ENCODE results near the gene ACTR2.

Gene ACTR2

GRCh38 chr2:65291216-65292105, 63.8 kb downstream of the ACTR2 start:
- ChIA-PET CTCF (interaction anchor here (2.0 kb wide), 1 partner anchor 9 kb away, joined by 4 read pairs; no protein-coding TSS in a partner anchor), POLR2A (no interaction called here)
- no peak overlapping the region for H3K4me3 ChIP-seq (ENCODE audit: control insufficient read depth in 1 of 7, extremely low read depth in 1 of 7, insufficient read depth in 4 of 7, low read depth in 2 of 7, low read length in 6 of 7)
- no peaks in the 10 kb centered on the region for H3K9me3 ChIP-seq (ENCODE audit: control extremely low read depth in 1 of 5, control insufficient read depth in 4 of 5, insufficient read depth in 2 of 5, low read depth in 1 of 5, low read length in 4 of 5)
- H3K36me3 ChIP-seq (ENCODE audit: control insufficient read depth in 4 of 4, insufficient read depth in 4 of 4, low read length in 3 of 4): no peaks in the 10 kb centered on the region
- no peaks in the 10 kb centered on the region for H3K27me3 ChIP-seq (replicated peaks in 2 of 5; ENCODE audit: control insufficient read depth in 4 of 5, insufficient read depth in 5 of 5, low read length in 4 of 5)
- WGBS (ENCODE audit: insufficient coverage): 82% methylated on average over 10 of the region's 11 CpGs
- H3K4me1 ChIP-seq (ENCODE audit: control extremely low read depth in 1 of 4, control insufficient read depth in 4 of 4, insufficient read depth in 4 of 4, low read length in 3 of 4): peaks cover 2 to 6% (median 5%) of the 10 kb centered on the region in 4 experiments
- H3K27ac ChIP-seq (ENCODE audit: insufficient read depth in 1 of 2, low read depth in 1 of 2, low read length in 2 of 2, poor library complexity in 1 of 2, severe bottlenecking in 2 of 2): no peak overlapping the region
- DNase-seq: peak; percentile 24 to 77 (median 73)

GRCh38 chr2:65292106-65292400, 64.4 kb downstream of the ACTR2 start:
- no peaks in the 10 kb centered on the region for H3K27me3 ChIP-seq (replicated peaks in 2 of 5; ENCODE audit: control insufficient read depth in 4 of 5, insufficient read depth in 5 of 5, low read length in 4 of 5)
- 100% methylated on average over 3 of the region's 3 CpGs for WGBS (ENCODE audit: insufficient coverage)
- H3K4me3 ChIP-seq (ENCODE audit: control insufficient read depth in 1 of 7, extremely low read depth in 1 of 7, insufficient read depth in 4 of 7, low read depth in 2 of 7, low read length in 6 of 7): no peak overlapping the region
- POLR2A ChIA-PET: no interaction called here
- no peak for DNase-seq
- H3K27ac ChIP-seq (ENCODE audit: insufficient read depth in 1 of 2, low read depth in 1 of 2, low read length in 2 of 2, poor library complexity in 1 of 2, severe bottlenecking in 2 of 2): no peak overlapping the region
- peaks cover 2 to 6% (median 5%) of the 10 kb centered on the region in 4 experiments for H3K4me1 ChIP-seq (ENCODE audit: control extremely low read depth in 1 of 4, control insufficient read depth in 4 of 4, insufficient read depth in 4 of 4, low read length in 3 of 4)
- no peaks in the 10 kb centered on the region for H3K9me3 ChIP-seq (ENCODE audit: control extremely low read depth in 1 of 5, control insufficient read depth in 4 of 5, insufficient read depth in 2 of 5, low read depth in 1 of 5, low read length in 4 of 5)
- H3K36me3 ChIP-seq (ENCODE audit: control insufficient read depth in 4 of 4, insufficient read depth in 4 of 4, low read length in 3 of 4): no peaks in the 10 kb centered on the region
- CTCF ChIA-PET: no interaction called here

GRCh38 chr2:65292461-65293011, 64.9 kb downstream of the ACTR2 start:
- WGBS (ENCODE audit: insufficient coverage): 95% methylated on average over 20 of the region's 21 CpGs
- H3K36me3 ChIP-seq (ENCODE audit: control insufficient read depth in 4 of 4, insufficient read depth in 4 of 4, low read length in 3 of 4): no peaks in the 10 kb centered on the region
- POLR2A ChIA-PET: no interaction called here
- H3K27ac ChIP-seq (ENCODE audit: insufficient read depth in 1 of 2, low read depth in 1 of 2, low read length in 2 of 2, poor library complexity in 1 of 2, severe bottlenecking in 2 of 2): no peak overlapping the region
- CTCF ChIA-PET: interaction anchor here (0.7 kb wide), 1 partner anchor 58 kb away, joined by 4 read pairs; no protein-coding TSS in a partner anchor
- no peak for DNase-seq
- H3K27me3 ChIP-seq (replicated peaks in 2 of 5; ENCODE audit: control insufficient read depth in 4 of 5, insufficient read depth in 5 of 5, low read length in 4 of 5): no peaks in the 10 kb centered on the region
- H3K4me3 ChIP-seq (ENCODE audit: control insufficient read depth in 1 of 7, extremely low read depth in 1 of 7, insufficient read depth in 4 of 7, low read depth in 2 of 7, low read length in 6 of 7): no peak overlapping the region
- H3K9me3 ChIP-seq (ENCODE audit: control extremely low read depth in 1 of 5, control insufficient read depth in 4 of 5, insufficient read depth in 2 of 5, low read depth in 1 of 5, low read length in 4 of 5): no peaks in the 10 kb centered on the region
- H3K4me1 ChIP-seq (ENCODE audit: control extremely low read depth in 1 of 4, control insufficient read depth in 4 of 4, insufficient read depth in 4 of 4, low read length in 3 of 4): peaks cover 2 to 6% (median 5%) of the 10 kb centered on the region in 4 experiments

- no peaks in the 10 kb centered on the region for H3K27me3 ChIP-seq (replicated peaks in 2 of 5; ENCODE audit: control insufficient read depth in 4 of 5, insufficient read depth in 5 of 5, low read length in 4 of 5)
- WGBS (ENCODE audit: insufficient coverage): 98% methylated on average over 5 of the region's 5 CpGs
- H3K9me3 ChIP-seq (ENCODE audit: control extremely low read depth in 1 of 5, control insufficient read depth in 4 of 5, insufficient read depth in 2 of 5, low read depth in 1 of 5, low read length in 4 of 5): no peaks in the 10 kb centered on the region
- DNase-seq: no peak
- H3K4me3 ChIP-seq (ENCODE audit: control insufficient read depth in 1 of 7, extremely low read depth in 1 of 7, insufficient read depth in 4 of 7, low read depth in 2 of 7, low read length in 6 of 7): no peak overlapping the region
- H3K4me1 ChIP-seq (ENCODE audit: control extremely low read depth in 1 of 4, control insufficient read depth in 4 of 4, insufficient read depth in 4 of 4, low read length in 3 of 4): peaks cover 2 to 10% (median 6%) of the 10 kb centered on the region in 4 experiments
- no peaks in the 10 kb centered on the region for H3K36me3 ChIP-seq (ENCODE audit: control insufficient read depth in 4 of 4, insufficient read depth in 4 of 4, low read length in 3 of 4)
- POLR2A ChIA-PET: no interaction called here
- CTCF ChIA-PET: interaction anchor here (0.9 to 1.0 kb wide), 2 partner anchors 28 to 30 kb away, joined by 3 read pairs; no protein-coding TSS in a partner anchor
- no peak overlapping the region for H3K27ac ChIP-seq (ENCODE audit: insufficient read depth in 1 of 2, low read depth in 1 of 2, low read length in 2 of 2, poor library complexity in 1 of 2, severe bottlenecking in 2 of 2)
Observed at GRCh38 chr2:65293376-65293775, 65.7 kb downstream of the ACTR2 start.

GRCh38 chr2:65294136-65294535, 66.5 kb downstream of the ACTR2 start:
- ChIA-PET CTCF (interaction anchor here (0.9 to 1.0 kb wide), 2 partner anchors 29 to 31 kb away, joined by 3 read pairs; no protein-coding TSS in a partner anchor), POLR2A (no interaction called here)
- Histone ChIP-seq H3K9me3 (ENCODE audit: control extremely low read depth in 1 of 5, control insufficient read depth in 4 of 5, insufficient read depth in 2 of 5, low read depth in 1 of 5, low read length in 4 of 5) (no peaks in the 10 kb centered on the region), H3K27me3 (replicated peaks in 2 of 5; ENCODE audit: control insufficient read depth in 4 of 5, insufficient read depth in 5 of 5, low read length in 4 of 5) (no peaks in the 10 kb centered on the region), H3K36me3 (ENCODE audit: control insufficient read depth in 4 of 4, insufficient read depth in 4 of 4, low read length in 3 of 4) (no peaks in the 10 kb centered on the region), H3K4me3 (ENCODE audit: control insufficient read depth in 1 of 7, extremely low read depth in 1 of 7, insufficient read depth in 4 of 7, low read depth in 2 of 7, low read length in 6 of 7) (no peak overlapping the region), H3K4me1 (ENCODE audit: control extremely low read depth in 1 of 4, control insufficient read depth in 4 of 4, insufficient read depth in 4 of 4, low read length in 3 of 4) (peaks cover 2 to 14% (median 6%) of the 10 kb centered on the region in 4 experiments), H3K27ac (ENCODE audit: insufficient read depth in 1 of 2, low read depth in 1 of 2, low read length in 2 of 2, poor library complexity in 1 of 2, severe bottlenecking in 2 of 2) (no peak overlapping the region)
- DNase-seq: no peak
- WGBS (ENCODE audit: insufficient coverage): 98% methylated on average over 5 of the region's 6 CpGs

GRCh38 chr2:65294701-65295100, 67.1 kb downstream of the ACTR2 start:
- Histone ChIP-seq H3K27me3 (replicated peaks in 2 of 5; ENCODE audit: control insufficient read depth in 4 of 5, insufficient read depth in 5 of 5, low read length in 4 of 5) (no peaks in the 10 kb centered on the region), H3K4me3 (ENCODE audit: control insufficient read depth in 1 of 7, extremely low read depth in 1 of 7, insufficient read depth in 4 of 7, low read depth in 2 of 7, low read length in 6 of 7) (no peak overlapping the region), H3K36me3 (ENCODE audit: control insufficient read depth in 4 of 4, insufficient read depth in 4 of 4, low read length in 3 of 4) (no peaks in the 10 kb centered on the region), H3K27ac (ENCODE audit: insufficient read depth in 1 of 2, low read depth in 1 of 2, low read length in 2 of 2, poor library complexity in 1 of 2, severe bottlenecking in 2 of 2) (no peak overlapping the region), H3K9me3 (ENCODE audit: control extremely low read depth in 1 of 5, control insufficient read depth in 4 of 5, insufficient read depth in 2 of 5, low read depth in 1 of 5, low read length in 4 of 5) (no peaks in the 10 kb centered on the region), H3K4me1 (ENCODE audit: control extremely low read depth in 1 of 4, control insufficient read depth in 4 of 4, insufficient read depth in 4 of 4, low read length in 3 of 4) (peaks cover 2 to 19% (median 11%) of the 10 kb centered on the region in 4 experiments)
- DNase-seq: no peak
- CTCF ChIA-PET: no interaction called here
- POLR2A ChIA-PET: no interaction called here
- 95% methylated on average over 6 of the region's 6 CpGs for WGBS (ENCODE audit: insufficient coverage)

GRCh38 chr2:65296971-65297370, 69.3 kb downstream of the ACTR2 start:
- no peak for DNase-seq
- no peak overlapping the region for H3K4me3 ChIP-seq (ENCODE audit: control insufficient read depth in 1 of 7, extremely low read depth in 1 of 7, insufficient read depth in 4 of 7, low read depth in 2 of 7, low read length in 6 of 7)
- POLR2A ChIA-PET: no interaction called here
- CTCF ChIA-PET: interaction anchor here (0.9 to 1.0 kb wide), 2 partner anchors 40 to 82 kb away, joined by 3 read pairs; no protein-coding TSS in a partner anchor
- H3K9me3 ChIP-seq (ENCODE audit: control extremely low read depth in 1 of 5, control insufficient read depth in 4 of 5, insufficient read depth in 2 of 5, low read depth in 1 of 5, low read length in 4 of 5): no peaks in the 10 kb centered on the region
- no peaks in the 10 kb centered on the region for H3K36me3 ChIP-seq (ENCODE audit: control insufficient read depth in 4 of 4, insufficient read depth in 4 of 4, low read length in 3 of 4)
- 98% methylated on average over 5 of the region's 7 CpGs for WGBS (ENCODE audit: insufficient coverage)
- H3K4me1 ChIP-seq (ENCODE audit: control extremely low read depth in 1 of 4, control insufficient read depth in 4 of 4, insufficient read depth in 4 of 4, low read length in 3 of 4): peaks cover 13 to 37% (median 27%) of the 10 kb centered on the region in 4 experiments
- no peaks in the 10 kb centered on the region for H3K27me3 ChIP-seq (replicated peaks in 2 of 5; ENCODE audit: control insufficient read depth in 4 of 5, insufficient read depth in 5 of 5, low read length in 4 of 5)
- no peak overlapping the region for H3K27ac ChIP-seq (ENCODE audit: insufficient read depth in 1 of 2, low read depth in 1 of 2, low read length in 2 of 2, poor library complexity in 1 of 2, severe bottlenecking in 2 of 2)

All from common myeloid progenitor, CD34-positive (primary cell).